Keratinocyte (primary cell): ENCODE data around the gene CHST1. TPM values are rescaled to one million over a fixed set of nuclear protein-coding genes. Genes with fewer than 3 reads are reported as not detected.

Source experiments
- DNase-seq: peaks from one replicate; pipeline ENCODE4 v3.0.0-alpha.2; 2011; ENCODE audit warnings: low read depth, missing footprints, low spot score
- FAIRE-seq: peaks from 2 replicates; lab custom pipeline; 2011; peaks lifted over from hg19 to GRCh38; lab: Jason Lieb, UNC
- H2AFZ ChIP-seq: 2 replicates; pipeline ENCODE4 v1.6.0; 2012; ENCODE audit warnings: low read length, control low read depth, inconsistent platforms; ENCODE audit not compliant: control insufficient read depth
- H3K27ac ChIP-seq: 2 replicates; pipeline ENCODE4 v1.5.1; 2011; ENCODE audit warnings: low read length; ENCODE audit not compliant: control insufficient read depth, insufficient read depth
- H3K27me3 ChIP-seq: 3 replicates; pipeline ENCODE4 v1.6.0; 2011; ENCODE audit warnings: low read length; ENCODE audit not compliant: control insufficient read depth, insufficient read depth; ENCODE audit errors: extremely low read depth
- H3K36me3 ChIP-seq, 2 experiments: 2 replicates in 1 of 2; 3 replicates in 1 of 2; pipeline ENCODE4 v1.5.1; 2011; ENCODE audit warnings: low read length in 2 of 2, mild to moderate bottlenecking in 1 of 2; ENCODE audit not compliant: control insufficient read depth in 2 of 2, insufficient read depth in 2 of 2; ENCODE audit errors: extremely low read depth in 1 of 2
- H3K4me1 ChIP-seq: 3 replicates; pipeline ENCODE4 v1.5.1; 2011; ENCODE audit warnings: low read length; ENCODE audit not compliant: control insufficient read depth, insufficient read depth; ENCODE audit errors: extremely low read depth
- H3K4me2 ChIP-seq: 3 replicates; pipeline ENCODE4 v1.6.0; 2011; ENCODE audit warnings: low read depth, low read length; ENCODE audit not compliant: control insufficient read depth, insufficient read depth; ENCODE audit errors: extremely low read depth
- H3K4me3 ChIP-seq, 3 experiments: fragments of 200-600 bp in 1 of 3; sonication (generic) in 1 of 3; 2 replicates in 2 of 3; 3 replicates in 1 of 3; pipeline ENCODE4 v1.5.1; 2011 to 2016; ENCODE audit warnings: low read length in 3 of 3, mild to moderate bottlenecking in 3 of 3, control low read depth in 2 of 3, inconsistent platforms in 1 of 3, low read depth in 1 of 3, mixed read lengths in 1 of 3, mixed run types in 1 of 3, moderate library complexity in 1 of 3; ENCODE audit not compliant: control insufficient read depth in 2 of 3, insufficient read depth in 2 of 3; ENCODE audit errors: extremely low read depth in 1 of 3
- H3K79me2 ChIP-seq: 2 replicates; pipeline ENCODE4 v1.6.0; 2012; ENCODE audit warnings: low read length; ENCODE audit not compliant: control insufficient read depth, insufficient read depth
- H3K9ac ChIP-seq: 3 replicates; pipeline ENCODE4 v1.6.0; 2011; ENCODE audit warnings: low read length; ENCODE audit not compliant: control insufficient read depth, insufficient read depth; ENCODE audit errors: extremely low read depth
- H3K9me1 ChIP-seq: 3 replicates; pipeline ENCODE4 v1.6.0; 2011; ENCODE audit warnings: low read length; ENCODE audit not compliant: control insufficient read depth, insufficient read depth; ENCODE audit errors: extremely low read depth
- H3K9me3 ChIP-seq: 2 replicates; pipeline ENCODE4 v1.5.1; 2012; ENCODE audit warnings: low read depth, low read length; ENCODE audit not compliant: control insufficient read depth
- H4K20me1 ChIP-seq: 3 replicates; pipeline ENCODE4 v1.6.0; 2011; ENCODE audit warnings: low read length; ENCODE audit not compliant: control insufficient read depth, insufficient read depth; ENCODE audit errors: extremely low read depth
- CTCF ChIP-seq, 3 experiments: IDR thresholded peaks in 1 of 3; conservative IDR thresholded peaks in 1 of 3; optimal IDR thresholded peaks in 1 of 3; 2 replicates in 2 of 3; 3 replicates in 1 of 3; pipeline versions ENCODE3 to v1.5.1; 2011; ENCODE audit warnings: low read length in 3 of 3, mild to moderate bottlenecking in 3 of 3, moderate library complexity in 2 of 3, control low read depth in 1 of 3, inconsistent platforms in 1 of 3; ENCODE audit not compliant: insufficient read depth in 2 of 3; ENCODE audit errors: extremely low read depth in 1 of 3
- EZH2 ChIP-seq: IDR thresholded peaks from one replicate; pipeline ENCODE4 v1.6.1; 2012; ENCODE audit warnings: inconsistent platforms, mild to moderate bottlenecking, low read length, moderate library complexity
- dilution Hi-C: fragments of 300-500 bp; cut with MboI; formaldehyde crosslinking; loops from one replicate; pipeline ENCODE4 v1.7.0; 2020; ENCODE audit warnings: low sequenced_read_pairs; ENCODE audit not compliant: extremely low pct_ligation_motif_present
- polyA plus RNA-seq, 5 experiments: library from polyadenylated mRNA; depleted of rRNA in 3 of 5; stranded (reverse) in 3 of 5; stranded (forward) in 1 of 5; unstranded in 1 of 5; fragments of >200 nt; gene quantifications; 1 replicate in 1 of 5; 2 replicates in 3 of 5; 3 replicates in 1 of 5; pipeline versions ENCODE4 v1.2.1 to v1.2.3, GENCODE V29; 2011 to 2012; ENCODE audit warnings: missing spikeins in 2 of 5, low read depth in 1 of 5, low replicate concordance in 1 of 5

Gene CHST1
- polyA plus RNA-seq, 1 donor (not counting 4 experiments of a cell fraction or from before 2014, with no cell fraction given) = not detected

- no peaks in the 10 kb centered on the region for H4K20me1 ChIP-seq
- H2AFZ ChIP-seq = no peak overlapping the region
- H3K9me1 ChIP-seq = no peaks in the 10 kb centered on the region
- H3K4me1 ChIP-seq = no peaks in the 10 kb centered on the region
- no peaks in the 10 kb centered on the region for H3K79me2 ChIP-seq
- peaks cover 36% of the 10 kb centered on the region for H3K27me3 ChIP-seq
- no peak for FAIRE-seq
- DNase-seq = no peak
- TF ChIP-seq CTCF (optimal IDR thresholded peaks at IDR 0.05 in 1 of 3, IDR thresholded peaks at IDR 0.05 in 1 of 3, conservative IDR thresholded peaks at IDR 0.05 in 1 of 3; ENCODE audit: extremely low read depth in 1 of 3, insufficient read depth in 2 of 3, low read length in 3 of 3) (no peak), EZH2 (no peak)
- H3K4me3 ChIP-seq = no peak overlapping the region
- H3K27ac ChIP-seq = no peak overlapping the region
- H3K9me3 ChIP-seq = no peaks in the 10 kb centered on the region
- H3K36me3 ChIP-seq = no peaks in the 10 kb centered on the region
- H3K9ac ChIP-seq = no peak overlapping the region
- dilution Hi-C loops = no loop called here
- H3K4me2 ChIP-seq = no peak overlapping the region
These were observed 37.1 kb upstream of the CHST1 start for GRCh38 chr11:45702511-45702910.

- Histone ChIP-seq H4K20me1 (no peaks in the 10 kb centered on the region), H3K79me2 (no peaks in the 10 kb centered on the region), H3K9me3 (no peaks in the 10 kb centered on the region), H3K9ac (no peak overlapping the region), H2AFZ (no peak overlapping the region), H3K4me2 (no peak overlapping the region), H3K4me3 (no peak overlapping the region), H3K9me1 (no peaks in the 10 kb centered on the region), H3K27ac (no peak overlapping the region), H3K36me3 (no peaks in the 10 kb centered on the region), H3K4me1 (no peaks in the 10 kb centered on the region), H3K27me3 (peaks cover 33% of the 10 kb centered on the region)
- DNase-seq (no peak), FAIRE-seq (no peak)
- no peak for TF ChIP-seq CTCF (optimal IDR thresholded peaks at IDR 0.05 in 1 of 3, IDR thresholded peaks at IDR 0.05 in 1 of 3, conservative IDR thresholded peaks at IDR 0.05 in 1 of 3; ENCODE audit: extremely low read depth in 1 of 3, insufficient read depth in 2 of 3, low read length in 3 of 3)
- TF ChIP-seq EZH2 = no peak
- dilution Hi-C loops = no loop called here
These were observed 33.5 kb upstream of the CHST1 start for GRCh38 chr11:45698777-45699497.
